HG03064 (cell line): ENCODE results near the gene KRTAP1-3.
"Not testable (repeated sequence)": the region's sequence is repeated elsewhere in the genome, so short reads cannot be mapped to it uniquely, and the experiment has no call there.

Experiments
- ATAC-seq: cut with Tn5 transposase; IDR thresholded peaks from one replicate; pipeline ENCODE4 v1.9.1; 2021; ENCODE audit warnings: low read depth; ENCODE audit not compliant: unreplicated experiment

The KRTAP1-3 gene

GRCh38 chr17:41012326-41013120, 22.2 kb downstream of the KRTAP1-3 start:
- no peak for ATAC-seq

- no peak for ATAC-seq
Observed at GRCh38 chr17:41010441-41010840, 24.2 kb downstream of the KRTAP1-3 start.

DNA sequence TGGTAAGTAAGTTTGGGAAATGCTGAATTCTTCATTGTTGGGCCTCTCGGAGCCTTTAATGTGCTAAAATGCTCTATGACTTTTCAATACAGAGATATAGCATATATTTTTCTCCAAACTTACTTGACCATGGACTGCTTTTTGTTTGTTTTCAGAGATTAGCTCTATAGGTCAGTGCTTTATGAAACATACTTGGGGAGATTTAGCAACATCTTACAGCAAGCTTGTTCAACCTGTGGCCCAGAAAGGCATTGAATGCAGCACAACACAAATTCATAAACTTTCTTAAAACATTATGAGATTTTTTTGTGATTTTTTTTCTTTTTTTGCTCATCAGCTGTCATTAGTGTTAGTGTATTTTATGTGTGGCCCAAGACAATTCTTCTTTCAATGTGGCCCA, 24.7 kb downstream of the KRTAP1-3 start:
- ATAC-seq: no peak

- no peak for ATAC-seq
Observed at GRCh38 chr17:41009301-41009760, 25.3 kb downstream of the KRTAP1-3 start.

DNA sequence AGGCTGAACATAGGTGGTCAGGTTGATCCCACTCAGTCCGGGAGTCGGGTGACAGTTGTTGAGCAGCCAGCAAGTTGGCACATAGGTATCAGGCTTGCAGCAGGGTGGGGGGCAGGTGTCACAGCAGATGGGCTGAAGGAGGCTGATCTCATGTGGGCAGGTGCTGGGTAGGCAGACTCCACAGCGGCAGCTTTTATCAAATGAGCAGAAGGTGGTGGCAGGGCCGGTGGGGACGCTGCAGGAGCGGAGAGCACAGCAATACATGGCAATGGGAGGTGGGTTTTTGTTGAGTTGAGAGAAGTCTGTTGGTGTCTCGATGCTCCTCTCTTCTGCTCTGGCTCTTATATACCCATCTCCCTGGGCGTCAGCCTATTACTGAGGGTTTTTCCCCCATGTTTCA, 25.9 kb downstream of the KRTAP1-3 start, which contains the start of gene KRTAP3-1:
Gene KRTAP3-1 (minus strand): TSS at position 318 of the 400 bp plus-strand sequence. CDS start 54 bp downstream, at position 264.
- ATAC-seq: no peak

GRCh38 chr17:41004397-41004796, 30.3 kb downstream of the KRTAP1-3 start:
- no peak for ATAC-seq

DNA sequence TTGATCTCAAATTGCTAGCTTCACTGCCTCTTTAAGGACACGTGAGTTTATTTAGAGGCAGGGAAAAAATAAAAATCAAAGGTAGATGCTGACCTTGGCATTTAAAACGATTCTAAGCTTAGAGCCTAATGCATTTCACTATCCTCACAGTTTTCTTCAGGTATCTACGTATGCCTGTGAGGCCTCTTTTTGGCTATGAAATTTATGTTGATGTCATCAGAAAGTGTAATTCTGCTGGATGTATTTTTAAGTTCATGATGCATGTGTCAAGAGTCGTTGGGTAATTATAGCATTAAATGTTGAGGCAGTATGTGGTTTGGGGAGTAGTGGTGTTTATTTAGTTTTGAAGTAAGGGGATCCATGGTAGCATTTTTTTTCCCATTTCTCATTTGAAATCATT, 30.7 kb downstream of the KRTAP1-3 start:
- ATAC-seq: no peak

DNA sequence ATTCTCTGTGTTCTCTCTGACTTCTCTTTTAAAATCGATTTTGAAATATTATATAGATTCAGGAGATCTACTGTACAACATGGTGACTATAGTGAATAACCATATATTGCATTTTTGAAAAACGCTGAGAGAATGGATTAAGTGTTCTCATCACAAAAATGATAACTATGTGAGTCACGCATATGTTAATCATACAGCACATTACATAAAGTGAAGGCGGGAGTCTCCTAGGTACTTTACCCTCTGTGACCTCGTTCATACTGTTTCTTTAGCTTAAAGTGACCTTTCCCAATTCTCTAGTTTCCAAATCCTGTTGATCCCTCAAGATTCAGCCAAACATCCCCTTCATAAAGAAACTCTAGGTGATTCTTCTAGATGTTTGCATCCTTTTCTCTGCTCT, 31.9 kb downstream of the KRTAP1-3 start:
- ATAC-seq: no peak

GRCh38 chr17:41001795-41002194, 32.9 kb downstream of the KRTAP1-3 start:
- ATAC-seq: no peak

GRCh38 chr17:40999563-40999962, 35.1 kb downstream of the KRTAP1-3 start, which contains the start of gene KRTAP3-2:
Gene KRTAP3-2, minus strand, starts transcription at chr17:40999906. Its CDS starts 53 bp downstream, at chr17:40999853.
- ATAC-seq: not testable (repeated sequence)

DNA sequence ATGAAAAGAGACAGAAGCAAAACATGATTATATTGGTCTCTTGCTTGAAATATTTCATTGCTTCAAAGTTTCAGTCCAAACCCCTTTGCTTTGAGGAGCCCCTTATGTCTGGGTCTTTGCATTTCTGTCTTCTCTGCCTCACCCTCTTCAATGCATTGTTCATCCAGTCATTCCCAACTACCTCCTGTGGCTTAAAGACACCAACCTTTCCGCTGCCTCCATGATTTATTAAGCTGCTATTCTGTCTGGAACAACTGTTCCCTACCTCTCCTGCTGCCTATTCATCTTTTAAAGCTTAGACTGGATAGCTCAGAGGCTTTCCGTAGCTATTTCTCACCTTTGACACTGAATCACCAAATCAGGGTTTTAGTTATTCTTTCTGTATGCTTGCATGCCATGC, 37.3 kb downstream of the KRTAP1-3 start:
- no peak for ATAC-seq

- no peak for ATAC-seq
Observed at GRCh38 chr17:40996829-40997228, 37.8 kb downstream of the KRTAP1-3 start.

GRCh38 chr17:40995116-40995515, 39.6 kb downstream of the KRTAP1-3 start:
- ATAC-seq: no peak

DNA sequence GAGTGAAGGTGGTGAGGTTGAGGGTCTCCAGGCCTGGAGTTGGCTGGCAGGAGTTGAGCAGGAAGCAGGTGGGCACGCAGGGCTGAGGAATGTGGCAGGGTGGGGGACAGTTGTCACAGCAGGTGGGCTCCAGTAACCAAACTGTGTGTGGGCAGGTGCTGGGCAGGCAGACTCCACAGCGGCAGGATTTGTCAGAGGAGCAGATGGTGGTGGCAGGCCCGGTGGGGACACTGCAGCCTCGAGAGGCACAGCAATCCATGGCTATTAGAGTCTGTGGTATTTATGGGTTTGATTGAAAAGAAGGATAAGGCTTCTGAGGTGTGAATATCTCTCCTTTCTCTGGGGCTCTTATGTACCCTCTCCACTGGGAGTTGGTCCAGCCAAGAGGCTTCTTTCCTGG, 40.8 kb downstream of the KRTAP1-3 start, which contains the start of gene KRTAP3-3:
Gene KRTAP3-3 (minus strand): TSS at position 326 of the 400 bp plus-strand sequence. CDS start 67 bp downstream, at position 259.
- ATAC-seq: no peak

DNA sequence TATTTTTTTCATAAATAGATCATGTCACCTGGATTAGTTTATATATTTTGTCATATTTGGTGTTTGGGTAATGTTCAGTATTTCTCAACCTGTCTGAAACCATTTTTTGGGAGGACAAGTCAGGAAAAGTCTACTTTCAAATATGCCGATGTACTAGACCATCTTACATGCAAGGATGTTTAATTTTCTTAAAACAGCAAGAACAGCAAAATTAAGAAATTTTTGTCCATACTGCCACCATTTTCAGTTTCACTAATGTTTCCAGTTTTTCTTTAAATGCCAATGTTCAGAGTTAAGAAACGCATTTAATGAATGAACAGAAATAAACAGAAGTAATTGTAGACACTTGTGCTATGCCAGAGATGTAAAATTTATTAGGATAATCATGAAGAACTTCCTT, 41.6 kb downstream of the KRTAP1-3 start:
- no peak for ATAC-seq

DNA sequence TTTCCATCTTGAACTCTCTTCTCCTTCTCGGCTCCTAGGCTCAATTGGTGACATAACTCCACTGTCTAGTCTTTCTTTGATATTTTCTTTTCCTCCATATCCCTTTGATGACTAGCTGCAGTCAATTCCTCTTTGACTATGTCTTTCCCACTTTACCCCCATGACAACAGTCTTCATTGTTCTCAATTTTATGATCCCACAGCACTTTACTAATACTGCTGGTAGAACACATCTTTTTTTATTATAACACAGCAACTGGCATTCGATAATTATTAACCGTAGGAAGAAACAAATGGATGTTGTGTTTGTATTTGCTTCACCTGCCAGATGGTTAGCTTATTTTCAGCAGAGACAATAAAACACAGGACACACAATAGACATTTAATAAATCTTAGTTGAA, 42.0 kb downstream of the KRTAP1-3 start:
- no peak for ATAC-seq

DNA sequence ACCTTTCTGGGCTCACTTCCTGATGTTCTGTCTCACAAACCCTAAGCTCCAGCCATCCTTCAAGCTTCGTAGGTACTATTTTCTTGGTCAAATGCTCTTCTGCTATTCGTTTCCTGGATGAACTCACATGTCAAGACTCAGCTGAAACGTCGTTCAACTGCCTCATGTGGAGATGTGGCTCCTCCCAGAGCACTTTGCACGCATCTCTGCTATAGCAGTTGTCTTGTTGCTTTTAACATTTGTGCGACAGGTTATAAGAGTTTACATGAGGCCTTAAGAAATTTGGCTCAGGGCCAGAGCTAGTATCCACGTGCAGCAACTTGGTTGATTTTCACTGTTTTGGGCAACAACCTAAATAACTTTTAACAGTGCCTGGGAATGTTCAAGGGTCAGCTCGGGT, 47.8 kb downstream of the KRTAP1-3 start:
- no peak for ATAC-seq

- ATAC-seq: no peak
Observed at GRCh38 chr17:40984226-40984625, 50.4 kb downstream of the KRTAP1-3 start, which contains the start of gene KRT40. Gene KRT40, minus strand, starts transcription at chr17:40984326. Its CDS starts 53 bp downstream, at chr17:40984273.
